BLaER1 (cell line): ENCODE measurements around the gene LGR6.

Experiments used
- H3K27ac ChIP-seq: shearing (Covaris generic); formaldehyde crosslinking; 2 replicates; pipeline ENCODE4 v1.8.1; 2022
- H3K27me3 ChIP-seq: shearing (Covaris generic); formaldehyde crosslinking; 2 replicates; pipeline ENCODE4 v1.8.1; 2022
- H3K36me3 ChIP-seq: shearing (Covaris generic); formaldehyde crosslinking; 2 replicates; pipeline ENCODE4 v1.8.1; 2022
- H3K4me1 ChIP-seq: shearing (Covaris generic); formaldehyde crosslinking; 2 replicates; pipeline ENCODE4 v1.8.1; 2022
- H3K4me2 ChIP-seq: shearing (Covaris generic); formaldehyde crosslinking; 2 replicates; pipeline ENCODE4 v1.8.1; 2022
- H3K4me3 ChIP-seq: shearing (Covaris generic); formaldehyde crosslinking; 2 replicates; pipeline ENCODE4 v1.8.1; 2022
- H3K9ac ChIP-seq: shearing (Covaris generic); formaldehyde crosslinking; 2 replicates; pipeline ENCODE4 v1.8.1; 2022
- H3K9me3 ChIP-seq: shearing (Covaris generic); formaldehyde crosslinking; 2 replicates; pipeline ENCODE4 v1.8.1; 2022
- H4K20me1 ChIP-seq: shearing (Covaris generic); formaldehyde crosslinking; 2 replicates; pipeline ENCODE4 v1.8.1; 2022
- Cebpa-rat ChIP-seq: shearing (Covaris generic); IDR thresholded peaks from 2 replicates; pipeline ENCODE4 v1.8.1; 2022

LGR6 gene

GRCh38 chr1:202197653-202198365 lies 4.2 kb downstream of the LGR6 start:
- no peaks in the 10 kb centered on the region for H3K27me3 ChIP-seq
- no peak overlapping the region for H3K4me3 ChIP-seq
- H3K4me1 ChIP-seq, result peaks cover 96% of the 10 kb centered on the region
- no peak overlapping the region; the same call in 1 of the 2 replicates for H3K27ac ChIP-seq
- peak overlapping the region; percentile 97 for H3K4me2 ChIP-seq
- H3K9ac ChIP-seq, result no peak overlapping the region
- no peaks in the 10 kb centered on the region for H3K9me3 ChIP-seq
- 0 out of 2 replicates have a peak, but pooled peaks cover 4% of the 10 kb centered on the region for H3K36me3 ChIP-seq
- no peak for TF ChIP-seq Cebpa-rat
- H4K20me1 ChIP-seq, result no peaks in the 10 kb centered on the region; the same call in 1 of the 2 replicates

DNA sequence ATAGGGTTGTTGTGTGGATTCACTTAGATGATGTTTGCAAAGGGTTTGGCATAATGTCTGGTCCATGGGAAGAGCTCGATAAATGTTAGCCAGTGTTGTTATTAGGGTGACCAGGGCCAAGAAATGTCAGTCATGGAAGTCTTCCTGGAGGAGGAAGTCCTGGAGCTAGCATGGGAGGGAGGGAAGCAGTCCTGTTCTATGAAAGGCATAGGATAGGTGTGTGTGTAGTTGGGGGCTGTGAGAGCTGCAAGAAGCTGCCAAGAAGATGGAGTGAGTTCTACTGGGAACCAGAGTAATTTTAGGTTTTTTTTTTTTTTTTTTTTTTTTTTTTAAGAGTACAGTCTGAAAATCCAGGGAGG lies 4.7 kb downstream of the LGR6 start:
- TF ChIP-seq Cebpa-rat, result no peak
- Histone ChIP-seq H3K9me3 (no peaks in the 10 kb centered on the region), H3K4me2 (peak overlapping the region; percentile 97)

DNA sequence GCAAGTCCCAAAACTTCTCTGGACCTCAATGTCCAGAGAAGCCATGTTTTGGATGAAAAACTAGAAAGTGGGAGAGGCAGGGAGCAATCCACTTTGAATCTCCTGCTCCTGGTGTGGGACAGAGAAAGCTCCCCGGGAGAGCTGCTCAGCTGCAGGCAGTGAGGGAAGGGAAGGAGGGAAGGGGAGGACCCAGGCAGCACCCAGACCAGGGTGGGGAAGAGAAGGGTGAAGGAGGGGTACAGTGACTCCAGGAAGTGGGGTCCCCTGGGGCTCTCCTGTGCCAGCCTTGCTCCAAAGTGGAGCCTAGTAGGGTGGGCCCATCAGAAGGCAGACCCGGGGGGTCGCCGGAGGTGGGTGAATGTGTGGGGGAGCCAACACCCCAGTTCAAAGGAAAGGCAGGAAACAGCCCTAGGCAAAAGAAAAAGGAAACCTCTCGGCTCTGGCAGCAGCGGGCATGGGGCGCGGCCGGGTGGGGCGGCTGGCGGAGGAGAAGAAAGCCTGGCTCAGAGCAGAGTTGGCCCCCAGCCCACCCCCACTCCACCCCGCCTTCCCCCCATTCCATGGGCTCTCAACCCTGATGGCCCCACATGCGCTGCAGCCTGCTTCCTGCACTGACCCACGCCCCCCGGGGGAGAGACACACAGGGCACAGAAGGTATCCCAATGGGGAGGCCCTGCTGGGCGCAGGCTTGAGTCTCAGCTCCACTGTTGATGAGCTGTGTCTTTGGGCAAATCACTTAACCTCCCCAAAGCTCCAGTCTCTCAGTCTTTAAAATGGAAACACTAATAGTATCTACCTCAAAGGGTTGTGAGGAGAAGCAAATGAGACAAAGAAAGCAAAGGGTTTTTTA lies 5.7 kb downstream of the LGR6 start:
- Histone ChIP-seq H3K4me2 (peak overlapping the region; percentile 97), H3K27ac (peak overlapping the region; percentile 83), H3K4me1 (peaks cover 98% of the 10 kb centered on the region), H3K27me3 (no peaks in the 10 kb centered on the region), H3K4me3 (peak overlapping the region; percentile 52), H3K9ac (peak overlapping the region; percentile 59; the same call in 1 of the 2 replicates), H4K20me1 (no peaks in the 10 kb centered on the region; the same call in 1 of the 2 replicates), H3K9me3 (no peaks in the 10 kb centered on the region), H3K36me3 (0 out of 2 replicates have a peak, but pooled peaks cover 4% of the 10 kb centered on the region)
- no peak for TF ChIP-seq Cebpa-rat

More for the DNA sequence above, 4.7 kb downstream of the LGR6 start:
- Histone ChIP-seq H3K27ac (peak overlapping the region; percentile 83), H3K4me1 (peaks cover 96% of the 10 kb centered on the region), H4K20me1 (no peaks in the 10 kb centered on the region; the same call in 1 of the 2 replicates), H3K27me3 (no peaks in the 10 kb centered on the region), H3K9ac (peak overlapping the region; percentile 59; the same call in 1 of the 2 replicates), H3K4me3 (no peak overlapping the region), H3K36me3 (0 out of 2 replicates have a peak, but pooled peaks cover 4% of the 10 kb centered on the region)

- Histone ChIP-seq H3K4me3 (no peak overlapping the region; the same call in 1 of the 2 replicates), H3K27ac (peak overlapping the region; percentile 83), H3K9me3 (no peaks in the 10 kb centered on the region), H3K4me1 (peaks cover 94% of the 10 kb centered on the region), H3K9ac (peak overlapping the region; percentile 5; the same call in 1 of the 2 replicates), H3K4me2 (peak overlapping the region; percentile 97), H4K20me1 (no peaks in the 10 kb centered on the region; the same call in 1 of the 2 replicates), H3K27me3 (no peaks in the 10 kb centered on the region), H3K36me3 (0 out of 2 replicates have a peak, but pooled peaks cover 4% of the 10 kb centered on the region)
- no peak for TF ChIP-seq Cebpa-rat
These were observed 6.5 kb downstream of the LGR6 start for GRCh38 chr1:202200112-202200548.

- no peaks in the 10 kb centered on the region for H3K9me3 ChIP-seq
- no peak for TF ChIP-seq Cebpa-rat
- H3K4me2 ChIP-seq, result peak overlapping the region; percentile 97
- H3K9ac ChIP-seq, result peak overlapping the region; percentile 61; the same call in 1 of the 2 replicates
- H3K4me3 ChIP-seq, result no peak overlapping the region
- H3K36me3 ChIP-seq, result 0 out of 2 replicates have a peak, but pooled peaks cover 7% of the 10 kb centered on the region
- no peaks in the 10 kb centered on the region for H4K20me1 ChIP-seq
- H3K4me1 ChIP-seq, result peaks cover 88% of the 10 kb centered on the region
- peak overlapping the region; percentile 83 for H3K27ac ChIP-seq
- no peaks in the 10 kb centered on the region for H3K27me3 ChIP-seq
These were observed 7.1 kb downstream of the LGR6 start for GRCh38 chr1:202200669-202201068.

DNA sequence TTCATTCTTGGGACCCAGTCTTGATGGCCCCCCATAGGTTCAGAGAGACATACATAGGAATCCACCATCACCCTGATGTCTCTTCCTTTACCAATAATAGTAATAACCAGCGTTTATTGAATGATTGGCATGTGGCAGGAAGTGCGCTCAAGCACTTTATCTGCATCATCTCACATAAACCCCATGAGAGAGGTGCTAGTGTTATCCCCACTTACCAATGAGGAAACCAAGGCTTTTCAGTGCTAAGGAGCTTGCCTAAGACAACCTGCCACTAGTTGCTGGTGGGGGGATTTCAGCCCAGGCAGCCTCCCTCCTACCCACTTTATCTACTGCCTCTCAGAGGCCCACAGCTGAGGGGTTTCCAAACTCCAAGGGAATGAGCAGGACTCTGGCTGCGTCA lies 7.7 kb downstream of the LGR6 start:
- H3K27ac ChIP-seq, result peak overlapping the region; percentile 83
- H3K4me3 ChIP-seq, result no peak overlapping the region
- H3K4me2 ChIP-seq, result peak overlapping the region; percentile 97
- H3K9ac ChIP-seq, result peak overlapping the region; percentile 20; the same call in 1 of the 2 replicates
- no peaks in the 10 kb centered on the region for H4K20me1 ChIP-seq
- no peaks in the 10 kb centered on the region for H3K27me3 ChIP-seq
- H3K36me3 ChIP-seq, result peaks cover 13% of the 10 kb centered on the region; the same call in 1 of the 2 replicates
- H3K9me3 ChIP-seq, result no peaks in the 10 kb centered on the region
- peaks cover 82% of the 10 kb centered on the region for H3K4me1 ChIP-seq
- no peak for TF ChIP-seq Cebpa-rat

- no peaks in the 10 kb centered on the region for H3K27me3 ChIP-seq
- peaks cover 76% of the 10 kb centered on the region for H3K4me1 ChIP-seq
- peaks cover 14% of the 10 kb centered on the region; the same call in 1 of the 2 replicates for H3K36me3 ChIP-seq
- H3K27ac ChIP-seq, result peak overlapping the region; percentile 83
- H3K4me2 ChIP-seq, result peak overlapping the region; percentile 97
- H4K20me1 ChIP-seq, result no peaks in the 10 kb centered on the region
- no peaks in the 10 kb centered on the region for H3K9me3 ChIP-seq
- no peak overlapping the region for H3K4me3 ChIP-seq
- no peak for TF ChIP-seq Cebpa-rat
- peak overlapping the region; percentile 20; the same call in 1 of the 2 replicates for H3K9ac ChIP-seq
These were observed 8.4 kb downstream of the LGR6 start for GRCh38 chr1:202201971-202202370.

DNA sequence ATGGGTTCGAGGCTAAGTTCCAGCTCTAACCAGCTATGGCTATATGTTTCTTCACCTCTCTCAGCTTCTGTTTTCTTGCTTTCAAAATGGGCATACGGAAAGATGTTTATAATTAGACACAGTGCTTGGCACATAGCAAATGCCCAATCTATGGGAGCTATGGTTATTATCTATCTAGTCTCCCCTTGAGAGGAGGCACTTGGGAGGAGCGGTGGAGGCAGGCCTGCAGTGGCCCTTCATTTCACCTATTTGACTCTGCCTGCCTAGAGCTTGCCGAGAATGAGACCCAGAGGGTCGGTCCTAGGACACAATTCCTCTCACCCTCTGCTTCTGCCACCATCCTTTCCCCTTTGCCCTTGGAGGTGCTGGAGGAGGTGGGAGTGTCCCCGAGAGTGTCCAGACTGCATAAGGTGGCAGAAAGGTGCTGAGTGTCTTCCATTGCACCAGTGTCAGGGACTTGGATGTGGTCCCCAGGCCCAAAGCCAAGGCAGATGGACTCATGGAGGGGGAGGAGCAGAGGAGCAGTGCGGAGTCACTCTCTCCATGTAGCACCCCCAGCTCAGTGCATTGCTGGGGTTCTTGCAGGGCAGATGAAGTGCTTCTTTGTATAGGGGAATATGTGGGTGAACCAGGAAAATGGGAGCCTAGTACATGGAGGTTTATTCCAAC lies 9.0 kb downstream of the LGR6 start:
- no peak overlapping the region for H3K4me3 ChIP-seq
- no peak for TF ChIP-seq Cebpa-rat

More for the DNA sequence above, 9.0 kb downstream of the LGR6 start:
- Histone ChIP-seq H3K4me1 (peaks cover 76% of the 10 kb centered on the region), H3K4me2 (peak overlapping the region; percentile 97), H3K9ac (no peak overlapping the region), H3K27me3 (no peaks in the 10 kb centered on the region), H3K27ac (no peak overlapping the region; the same call in 1 of the 2 replicates), H4K20me1 (no peaks in the 10 kb centered on the region), H3K36me3 (peaks cover 10% of the 10 kb centered on the region; the same call in 1 of the 2 replicates), H3K9me3 (no peaks in the 10 kb centered on the region)
